ENCODE measurements around the gene RETREG1.
"Not testable (repeated sequence)": the region's sequence is repeated elsewhere in the genome, so short reads cannot be mapped to it uniquely, and the experiment has no call there.

The RETREG1 gene

GRCh38 chr5:16615741-16616535 lies 859 bp downstream of the RETREG1 start:
- no peak for DNase-seq

- DNase-seq: no peak
These were observed 4.8 kb downstream of the RETREG1 start for GRCh38 chr5:16612007-16612406.

- not testable (repeated sequence) for DNase-seq
These were observed 5.9 kb downstream of the RETREG1 start for GRCh38 chr5:16610896-16611295.

GRCh38 chr5:16609412-16609811 lies 7.4 kb downstream of the RETREG1 start:
- DNase-seq: no peak

- DNase-seq: no peak
These were observed 10.2 kb downstream of the RETREG1 start for GRCh38 chr5:16606628-16607027.

GRCh38 chr5:16603701-16604100 lies 13.1 kb downstream of the RETREG1 start:
- no peak for DNase-seq

GRCh38 chr5:16603295-16603694 lies 13.5 kb downstream of the RETREG1 start:
- no peak for DNase-seq

GRCh38 chr5:16602182-16602581 lies 14.6 kb downstream of the RETREG1 start:
- DNase-seq: no peak

- DNase-seq: no peak
These were observed 15.9 kb downstream of the RETREG1 start for GRCh38 chr5:16600946-16601345.

- DNase-seq: no peak
These were observed 16.4 kb downstream of the RETREG1 start for GRCh38 chr5:16600397-16600796.

- DNase-seq: no peak
These were observed 18.7 kb downstream of the RETREG1 start for GRCh38 chr5:16597946-16598694.

GRCh38 chr5:16596581-16596940 lies 20.2 kb downstream of the RETREG1 start:
- DNase-seq: no peak

- DNase-seq: no peak
These were observed 20.8 kb downstream of the RETREG1 start for GRCh38 chr5:16595881-16596580.

GRCh38 chr5:16593628-16594027 lies 23.2 kb downstream of the RETREG1 start:
- DNase-seq: no peak

GRCh38 chr5:16593013-16593412 lies 23.8 kb downstream of the RETREG1 start:
- no peak for DNase-seq

- DNase-seq: no peak
These were observed 24.5 kb downstream of the RETREG1 start for GRCh38 chr5:16592255-16592654.

GRCh38 chr5:16590685-16591084 lies 26.1 kb downstream of the RETREG1 start:
- no peak for DNase-seq

- no peak for DNase-seq
These were observed 27.1 kb downstream of the RETREG1 start for GRCh38 chr5:16589658-16590057.

GRCh38 chr5:16588434-16589214 lies 28.2 kb downstream of the RETREG1 start:
- DNase-seq: no peak

GRCh38 chr5:16586556-16586955 lies 30.2 kb downstream of the RETREG1 start:
- no peak for DNase-seq

- no peak for DNase-seq
These were observed 31.6 kb downstream of the RETREG1 start for GRCh38 chr5:16585041-16585667.

GRCh38 chr5:16582081-16582480 lies 34.7 kb downstream of the RETREG1 start:
- no peak for DNase-seq

All from NCI-H1048 (cell line).